ENCODE data around the gene HCFC1R1. TPM values are rescaled to one million over a fixed set of nuclear protein-coding genes. Genes with fewer than 3 reads are reported as not detected.

The HCFC1R1 gene
- total and polyA plus RNA-seq, 2 experiments from 2014 or later, result 50.8 to 109 TPM

GRCh38 chr16:3022684-3023414, 893 bp downstream of the HCFC1R1 start:
- peak in 1 of 2 donors; percentile 68 for DNase-seq (ENCODE audit: low read depth in 1 of 2, low spot score in 1 of 2)
- H3K4me3 ChIP-seq, result peak overlapping the region; percentile 74
- no peaks in the 10 kb centered on the region for H3K9me3 ChIP-seq (ENCODE audit: low read depth)
- peaks cover 13% of the 10 kb centered on the region for H3K36me3 ChIP-seq
- peak overlapping the region; percentile 97 for H3K27ac ChIP-seq
- TF ChIP-seq, protein P1, sequence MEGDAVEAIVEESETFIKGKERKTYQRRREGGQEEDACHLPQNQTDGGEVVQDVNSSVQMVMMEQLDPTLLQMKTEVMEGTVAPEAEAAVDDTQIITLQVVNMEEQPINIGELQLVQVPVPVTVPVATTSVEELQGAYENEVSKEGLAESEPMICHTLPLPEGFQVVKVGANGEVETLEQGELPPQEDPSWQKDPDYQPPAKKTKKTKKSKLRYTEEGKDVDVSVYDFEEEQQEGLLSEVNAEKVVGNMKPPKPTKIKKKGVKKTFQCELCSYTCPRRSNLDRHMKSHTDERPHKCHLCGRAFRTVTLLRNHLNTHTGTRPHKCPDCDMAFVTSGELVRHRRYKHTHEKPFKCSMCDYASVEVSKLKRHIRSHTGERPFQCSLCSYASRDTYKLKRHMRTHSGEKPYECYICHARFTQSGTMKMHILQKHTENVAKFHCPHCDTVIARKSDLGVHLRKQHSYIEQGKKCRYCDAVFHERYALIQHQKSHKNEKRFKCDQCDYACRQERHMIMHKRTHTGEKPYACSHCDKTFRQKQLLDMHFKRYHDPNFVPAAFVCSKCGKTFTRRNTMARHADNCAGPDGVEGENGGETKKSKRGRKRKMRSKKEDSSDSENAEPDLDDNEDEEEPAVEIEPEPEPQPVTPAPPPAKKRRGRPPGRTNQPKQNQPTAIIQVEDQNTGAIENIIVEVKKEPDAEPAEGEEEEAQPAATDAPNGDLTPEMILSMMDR (IDR thresholded peaks at IDR 0.05; ENCODE audit: low read depth, low read length), result no peak
- H3K4me1 ChIP-seq (ENCODE audit: low read depth), result peaks cover 24% of the 10 kb centered on the region
- H3K27me3 ChIP-seq, result no peaks in the 10 kb centered on the region

DNA sequence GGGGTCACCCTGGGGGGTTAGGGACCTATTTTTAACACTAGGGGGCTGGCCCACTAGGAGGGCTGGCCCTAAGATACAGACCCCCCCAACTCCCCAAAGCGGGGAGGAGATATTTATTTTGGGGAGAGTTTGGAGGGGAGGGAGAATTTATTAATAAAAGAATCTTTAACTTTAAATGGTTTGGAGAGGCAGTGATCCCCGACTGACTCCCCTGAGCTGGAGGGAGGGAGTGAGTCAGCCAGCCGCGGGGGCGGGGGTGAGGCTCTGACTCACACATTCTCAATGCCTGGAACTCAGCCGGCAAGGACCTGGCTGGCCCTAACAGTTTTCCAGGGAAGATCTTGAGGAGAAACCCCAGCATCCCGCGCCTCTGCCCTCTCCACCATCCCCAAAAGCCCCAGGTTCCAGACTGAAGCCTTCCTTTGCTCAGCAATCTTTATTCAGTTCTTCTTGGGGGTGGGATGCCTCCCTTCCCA, 1.5 kb downstream of the HCFC1R1 start:
- TF ChIP-seq, protein P1 (IDR thresholded peaks at IDR 0.05; ENCODE audit: low read depth, low read length), result no peak
- Histone ChIP-seq H3K36me3 (peaks cover 13% of the 10 kb centered on the region), H3K4me1 (ENCODE audit: low read depth) (peaks cover 22% of the 10 kb centered on the region), H3K27ac (peak overlapping the region; percentile 97), H3K9me3 (ENCODE audit: low read depth) (no peaks in the 10 kb centered on the region), H3K4me3 (peak overlapping the region; percentile 74), H3K27me3 (no peaks in the 10 kb centered on the region)
- peak; percentile 76 to 97 for DNase-seq (ENCODE audit: low read depth in 1 of 2, low spot score in 1 of 2)

GRCh38 chr16:3021449-3022207, 2.1 kb downstream of the HCFC1R1 start:
- peaks cover 22% of the 10 kb centered on the region for H3K4me1 ChIP-seq (ENCODE audit: low read depth)
- DNase-seq (ENCODE audit: low read depth in 1 of 2, low spot score in 1 of 2), result peak; percentile 89 to 92
- peak overlapping the region; percentile 97 for H3K27ac ChIP-seq
- H3K36me3 ChIP-seq, result peaks cover 7% of the 10 kb centered on the region
- TF ChIP-seq, protein P1 (IDR thresholded peaks at IDR 0.05; ENCODE audit: low read depth, low read length), result peak; percentile 38
- H3K27me3 ChIP-seq, result no peaks in the 10 kb centered on the region
- H3K9me3 ChIP-seq (ENCODE audit: low read depth), result no peaks in the 10 kb centered on the region
- H3K4me3 ChIP-seq, result peak overlapping the region; percentile 74

GRCh38 chr16:3020604-3021448, 2.9 kb downstream of the HCFC1R1 start:
- peaks cover 22% of the 10 kb centered on the region for H3K4me1 ChIP-seq (ENCODE audit: low read depth)
- H3K27ac ChIP-seq, result peak overlapping the region; percentile 97
- no peaks in the 10 kb centered on the region for H3K36me3 ChIP-seq
- H3K4me3 ChIP-seq, result peak overlapping the region; percentile 74
- DNase-seq (ENCODE audit: low read depth in 1 of 2, low spot score in 1 of 2), result peak; percentile 86 to 92
- H3K27me3 ChIP-seq, result no peaks in the 10 kb centered on the region
- no peaks in the 10 kb centered on the region for H3K9me3 ChIP-seq (ENCODE audit: low read depth)
- TF ChIP-seq, protein P1 (IDR thresholded peaks at IDR 0.05; ENCODE audit: low read depth, low read length), result no peak

DNA sequence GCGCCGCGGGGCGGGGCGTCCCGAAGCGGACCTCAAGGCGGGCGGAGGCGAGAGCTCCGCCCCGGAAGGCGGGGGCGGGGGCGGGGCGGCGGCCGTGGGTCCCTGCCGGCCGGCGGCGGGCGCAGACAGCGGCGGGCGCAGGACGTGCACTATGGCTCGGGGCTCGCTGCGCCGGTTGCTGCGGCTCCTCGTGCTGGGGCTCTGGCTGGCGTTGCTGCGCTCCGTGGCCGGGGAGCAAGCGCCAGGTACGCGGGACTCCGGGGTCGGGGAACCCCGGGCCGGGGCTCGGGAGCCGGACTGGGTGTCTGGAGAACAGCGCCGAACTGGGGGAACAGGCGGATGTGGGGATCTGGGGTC, 3.5 kb downstream of the HCFC1R1 start, which contains the start of gene TNFRSF12A:
TNFRSF12A (plus strand) TSS at position 122 of the 357 bp plus-strand sequence; CDS start at position 152, 30 bp downstream.
- H3K27me3 ChIP-seq, result no peaks in the 10 kb centered on the region
- peak within 1 kb of the TSS; percentile 97 for H3K27ac ChIP-seq
- no peaks in the 10 kb centered on the region for H3K36me3 ChIP-seq
- no peaks in the 10 kb centered on the region for H3K9me3 ChIP-seq (ENCODE audit: low read depth)
- peak; percentile 80 to 92 for DNase-seq (ENCODE audit: low read depth in 1 of 2, low spot score in 1 of 2)
- H3K4me3 ChIP-seq, result peak within 1 kb of the TSS; percentile 74
- peaks cover 22% of the 10 kb centered on the region for H3K4me1 ChIP-seq (ENCODE audit: low read depth)
- TF ChIP-seq, protein P1 (IDR thresholded peaks at IDR 0.05; ENCODE audit: low read depth, low read length), result no peak
